Osteoblast (primary cell): ENCODE data around the gene ZNF541. TPM values are rescaled to one million over a fixed set of nuclear protein-coding genes. Genes with fewer than 3 reads are reported as not detected.
A peak's percentile ranks its signal among the peaks of the same experiment; 100 is the strongest.

Experiments
- DNase-seq: peaks from one replicate; pipeline ENCODE4 v3.0.0; 2011; ENCODE audit warnings: low spot score, mixed read lengths; ENCODE audit not compliant: insufficient read length; ENCODE audit errors: missing footprints
- H2AFZ ChIP-seq: 2 replicates; pipeline ENCODE4 v1.6.0; 2011; ENCODE audit warnings: mild to moderate bottlenecking, low read length
- H3K27ac ChIP-seq: 2 replicates; pipeline ENCODE4 v1.5.1; 2011; ENCODE audit warnings: mild to moderate bottlenecking, low read depth, low read length, moderate library complexity
- H3K27me3 ChIP-seq: 2 replicates; pipeline ENCODE4 v1.6.0; 2012; ENCODE audit warnings: mild to moderate bottlenecking, control low read depth, inconsistent platforms, low read length, moderate library complexity; ENCODE audit not compliant: insufficient read depth
- H3K36me3 ChIP-seq: 2 replicates; pipeline ENCODE4 v1.5.1; 2011; ENCODE audit warnings: mild to moderate bottlenecking, low read length, control low read depth, moderate library complexity; ENCODE audit not compliant: insufficient read depth
- H3K4me1 ChIP-seq: 2 replicates; pipeline ENCODE4 v1.5.1; 2011; ENCODE audit warnings: mild to moderate bottlenecking, low read length, control low read depth, moderate library complexity; ENCODE audit not compliant: insufficient read depth
- H3K4me2 ChIP-seq: 2 replicates; pipeline ENCODE4 v1.6.0; 2011; ENCODE audit warnings: mild to moderate bottlenecking, low read length; ENCODE audit not compliant: insufficient read depth
- H3K4me3 ChIP-seq: fragments of 200-600 bp; sonication (generic); 3 replicates; pipeline ENCODE4 v1.5.1; 2012; ENCODE audit warnings: mild to moderate bottlenecking, low read length, inconsistent platforms; ENCODE audit not compliant: insufficient read depth
- H3K79me2 ChIP-seq: 2 replicates; pipeline ENCODE4 v1.6.0; 2012; ENCODE audit warnings: mild to moderate bottlenecking, low read length, control low read depth, inconsistent platforms; ENCODE audit not compliant: insufficient read depth
- H3K9me3 ChIP-seq: 2 replicates; pipeline ENCODE4 v1.5.1; 2011; ENCODE audit warnings: low read depth, low read length, control low read depth
- H4K20me1 ChIP-seq: 2 replicates; pipeline ENCODE4 v1.6.0; 2012; ENCODE audit warnings: mild to moderate bottlenecking, low read length, control low read depth; ENCODE audit not compliant: insufficient read depth
- CTCF ChIP-seq: IDR thresholded peaks from 2 replicates; pipeline ENCODE4 v1.5.1; 2011; ENCODE audit warnings: mild to moderate bottlenecking, low read depth, low read length, moderate library complexity; ENCODE audit errors: extremely low read depth
- total RNA-seq: library from RNA; depleted of rRNA; stranded (reverse); fragments of >200 nt; gene quantifications from 2 replicates; pipeline ENCODE4 v1.2.3, GENCODE V29; 2012

ZNF541 gene
- total RNA-seq, 1 donor = under 0.01 TPM

- no peak for DNase-seq
- TF ChIP-seq CTCF = no peak
- no peak overlapping the region for H3K4me3 ChIP-seq
Measured at GRCh38 chr19:47550129-47550528, 22.8 kb downstream of the ZNF541 start.

GRCh38 chr19:47549261-47549862 is 23.6 kb downstream of the ZNF541 start:
- Histone ChIP-seq H3K36me3 (no peaks in the 10 kb centered on the region), H3K79me2 (no peaks in the 10 kb centered on the region), H3K4me3 (no peak overlapping the region), H3K4me2 (no peak overlapping the region), H3K27me3 (peaks cover 11% of the 10 kb centered on the region), H2AFZ (no peak overlapping the region), H3K4me1 (no peaks in the 10 kb centered on the region), H3K9me3 (no peaks in the 10 kb centered on the region), H4K20me1 (no peaks in the 10 kb centered on the region), H3K27ac (no peak overlapping the region)
- TF ChIP-seq CTCF = no peak
- DNase-seq = no peak

More at GRCh38 chr19:47550129-47550528, 22.8 kb downstream of the ZNF541 start:
- H3K27ac ChIP-seq = no peak overlapping the region
- H4K20me1 ChIP-seq = no peaks in the 10 kb centered on the region
- no peaks in the 10 kb centered on the region for H3K4me1 ChIP-seq
- H3K27me3 ChIP-seq = peaks cover 11% of the 10 kb centered on the region
- no peaks in the 10 kb centered on the region for H3K79me2 ChIP-seq
- H3K36me3 ChIP-seq = no peaks in the 10 kb centered on the region
- no peak overlapping the region for H3K4me2 ChIP-seq
- H2AFZ ChIP-seq = no peak overlapping the region
- H3K9me3 ChIP-seq = no peaks in the 10 kb centered on the region

GRCh38 chr19:47547199-47547598 is 25.7 kb downstream of the ZNF541 start:
- Histone ChIP-seq H3K4me2 (no peak overlapping the region), H2AFZ (no peak overlapping the region), H3K4me1 (no peaks in the 10 kb centered on the region), H3K27ac (no peak overlapping the region), H3K9me3 (no peaks in the 10 kb centered on the region), H3K4me3 (no peak overlapping the region), H3K27me3 (peaks cover 11% of the 10 kb centered on the region), H3K36me3 (no peaks in the 10 kb centered on the region), H4K20me1 (no peaks in the 10 kb centered on the region), H3K79me2 (no peaks in the 10 kb centered on the region)
- TF ChIP-seq CTCF = no peak
- DNase-seq = no peak

GRCh38 chr19:47545061-47545948 is 27.6 kb downstream of the ZNF541 start:
- no peaks in the 10 kb centered on the region for H4K20me1 ChIP-seq
- DNase-seq = peak; percentile 76
- no peak for TF ChIP-seq CTCF
- no peak overlapping the region for H3K4me3 ChIP-seq
- no peaks in the 10 kb centered on the region for H3K36me3 ChIP-seq
- peak overlapping the region; percentile 18 for H3K4me2 ChIP-seq
- H2AFZ ChIP-seq = no peak overlapping the region
- no peaks in the 10 kb centered on the region for H3K4me1 ChIP-seq
- H3K9me3 ChIP-seq = no peaks in the 10 kb centered on the region
- H3K27me3 ChIP-seq = peaks cover 11% of the 10 kb centered on the region
- no peaks in the 10 kb centered on the region for H3K79me2 ChIP-seq
- no peak overlapping the region for H3K27ac ChIP-seq
